ENCODE results near the gene CASK.

The CASK gene

DNA sequence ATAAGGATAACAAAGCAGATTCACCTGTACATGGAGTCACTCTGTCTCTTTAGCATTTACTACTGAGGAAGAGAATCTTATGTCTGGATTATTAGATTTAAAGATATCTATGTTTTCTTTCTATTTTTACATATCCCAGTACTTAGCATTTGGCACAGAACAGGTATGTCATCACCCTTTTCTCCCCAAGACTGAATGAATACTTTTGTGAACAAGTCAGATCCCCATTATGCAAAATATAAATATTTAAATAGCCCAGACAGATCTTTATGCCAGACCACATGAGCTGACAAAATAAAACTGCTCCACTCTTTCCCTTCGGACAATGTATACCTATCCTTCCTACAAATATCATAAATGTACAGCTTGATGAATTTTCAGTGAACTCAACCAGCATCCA lies 94.5 kb downstream of the CASK start:
- no peak overlapping the region for H3K27ac ChIP-seq (ENCODE audit: low read depth, low read length, severe bottlenecking)
- 100% methylated on average over 1 of the region's 1 CpG; no CpG with 5 or more reads in 1 of the 2 experiments for WGBS, 2 experiments (ENCODE audit: insufficient coverage in 2 of 2)
- H3K9me3 ChIP-seq (ENCODE audit: control insufficient read depth, low read length) = no peaks in the 10 kb centered on the region
- H3K4me1 ChIP-seq (ENCODE audit: control insufficient read depth, insufficient read depth, low read length, poor library complexity, severe bottlenecking) = peaks cover 3% of the 10 kb centered on the region
- no peaks in the 10 kb centered on the region for H3K36me3 ChIP-seq (ENCODE audit: control insufficient read depth, insufficient read depth, low read length)
- no peak overlapping the region for H3K4me3 ChIP-seq (ENCODE audit: extremely low read depth, insufficient read depth, low read length, poor library complexity, severe bottlenecking)

DNA sequence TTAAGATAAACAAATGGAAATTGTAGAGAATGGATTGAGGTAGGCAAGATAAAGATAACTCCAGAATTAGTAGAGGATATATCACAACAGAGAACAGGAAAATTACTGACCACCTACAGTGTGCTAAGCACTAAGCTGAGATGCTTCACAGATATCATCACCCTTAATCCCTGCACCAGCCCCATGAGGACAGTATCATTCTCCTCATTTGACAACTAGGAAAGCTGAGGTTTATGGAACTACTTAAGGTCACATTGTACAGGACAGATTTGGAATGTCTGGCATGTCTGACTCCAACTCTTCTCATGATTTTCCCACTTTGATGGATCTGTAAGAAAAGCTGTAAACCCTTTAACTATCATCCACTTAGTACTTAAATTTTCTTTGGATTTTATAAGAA lies 95.5 kb downstream of the CASK start:
- H3K36me3 ChIP-seq (ENCODE audit: control insufficient read depth, insufficient read depth, low read length) = no peaks in the 10 kb centered on the region
- peaks cover 6% of the 10 kb centered on the region for H3K4me1 ChIP-seq (ENCODE audit: control insufficient read depth, insufficient read depth, low read length, poor library complexity, severe bottlenecking)
- H3K4me3 ChIP-seq (ENCODE audit: extremely low read depth, insufficient read depth, low read length, poor library complexity, severe bottlenecking) = no peak overlapping the region
- no peaks in the 10 kb centered on the region for H3K9me3 ChIP-seq (ENCODE audit: control insufficient read depth, low read length)
- peak overlapping the region; percentile 53 for H3K27ac ChIP-seq (ENCODE audit: low read depth, low read length, severe bottlenecking)

- Histone ChIP-seq H3K36me3 (ENCODE audit: control insufficient read depth, insufficient read depth, low read length) (no peaks in the 10 kb centered on the region), H3K4me1 (ENCODE audit: control insufficient read depth, insufficient read depth, low read length, poor library complexity, severe bottlenecking) (peaks cover 8% of the 10 kb centered on the region), H3K4me3 (ENCODE audit: extremely low read depth, insufficient read depth, low read length, poor library complexity, severe bottlenecking) (no peak overlapping the region), H3K9me3 (ENCODE audit: control insufficient read depth, low read length) (no peaks in the 10 kb centered on the region), H3K27ac (ENCODE audit: low read depth, low read length, severe bottlenecking) (no peak overlapping the region)
- WGBS, 2 experiments (ENCODE audit: insufficient coverage in 2 of 2) = no CpG with 5 or more reads among the region's 2 CpGs
Measured at GRCh38 chrX:41825796-41826195, 97.6 kb downstream of the CASK start.

- no peak overlapping the region for H3K27ac ChIP-seq (ENCODE audit: low read depth, low read length, severe bottlenecking)
- WGBS, 2 experiments (ENCODE audit: insufficient coverage in 2 of 2) = 80 to 100% methylated on average over 1 of the region's 3 CpGs
- H3K4me3 ChIP-seq (ENCODE audit: extremely low read depth, insufficient read depth, low read length, poor library complexity, severe bottlenecking) = no peak overlapping the region
- peaks cover 8% of the 10 kb centered on the region for H3K4me1 ChIP-seq (ENCODE audit: control insufficient read depth, insufficient read depth, low read length, poor library complexity, severe bottlenecking)
- H3K36me3 ChIP-seq (ENCODE audit: control insufficient read depth, insufficient read depth, low read length) = no peaks in the 10 kb centered on the region
- H3K9me3 ChIP-seq (ENCODE audit: control insufficient read depth, low read length) = no peaks in the 10 kb centered on the region
Measured at GRCh38 chrX:41824551-41824950, 98.8 kb downstream of the CASK start.

DNA sequence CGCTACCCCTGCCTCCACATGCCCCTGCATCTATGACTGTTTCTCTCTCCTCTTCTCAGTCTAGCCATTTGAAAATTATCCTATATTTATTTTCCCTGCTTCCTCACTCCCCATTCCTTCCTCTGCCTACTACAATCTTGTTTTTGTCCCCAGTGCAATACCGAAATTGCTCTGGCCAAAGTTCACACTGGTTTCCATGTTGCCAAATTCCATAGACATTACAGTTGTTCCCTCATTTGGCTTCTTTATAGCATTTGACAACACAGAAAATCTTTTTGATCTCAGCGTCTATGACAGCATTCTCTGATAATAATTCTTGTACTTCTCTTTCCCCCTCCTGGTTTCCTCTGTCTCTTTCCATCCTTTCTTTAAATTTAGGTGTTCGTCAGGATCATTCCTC lies 100.0 kb downstream of the CASK start:
- Histone ChIP-seq H3K27ac (ENCODE audit: low read depth, low read length, severe bottlenecking) (no peak overlapping the region), H3K4me1 (ENCODE audit: control insufficient read depth, insufficient read depth, low read length, poor library complexity, severe bottlenecking) (peaks cover 5% of the 10 kb centered on the region), H3K36me3 (ENCODE audit: control insufficient read depth, insufficient read depth, low read length) (no peaks in the 10 kb centered on the region), H3K9me3 (ENCODE audit: control insufficient read depth, low read length) (no peaks in the 10 kb centered on the region), H3K4me3 (ENCODE audit: extremely low read depth, insufficient read depth, low read length, poor library complexity, severe bottlenecking) (no peak overlapping the region)
- 83 to 98% methylated on average over 2 to 4 of the region's 4 CpGs for WGBS, 2 experiments (ENCODE audit: insufficient coverage in 2 of 2)

- H3K27ac ChIP-seq (ENCODE audit: low read depth, low read length, severe bottlenecking) = no peak overlapping the region
- H3K4me3 ChIP-seq (ENCODE audit: extremely low read depth, insufficient read depth, low read length, poor library complexity, severe bottlenecking) = no peak overlapping the region
- no CpG with 5 or more reads among the region's 2 CpGs for WGBS, 2 experiments (ENCODE audit: insufficient coverage in 2 of 2)
- no peaks in the 10 kb centered on the region for H3K9me3 ChIP-seq (ENCODE audit: control insufficient read depth, low read length)
- no peaks in the 10 kb centered on the region for H3K36me3 ChIP-seq (ENCODE audit: control insufficient read depth, insufficient read depth, low read length)
- peaks cover 5% of the 10 kb centered on the region for H3K4me1 ChIP-seq (ENCODE audit: control insufficient read depth, insufficient read depth, low read length, poor library complexity, severe bottlenecking)
Measured at GRCh38 chrX:41822892-41823291, 100.5 kb downstream of the CASK start.

DNA sequence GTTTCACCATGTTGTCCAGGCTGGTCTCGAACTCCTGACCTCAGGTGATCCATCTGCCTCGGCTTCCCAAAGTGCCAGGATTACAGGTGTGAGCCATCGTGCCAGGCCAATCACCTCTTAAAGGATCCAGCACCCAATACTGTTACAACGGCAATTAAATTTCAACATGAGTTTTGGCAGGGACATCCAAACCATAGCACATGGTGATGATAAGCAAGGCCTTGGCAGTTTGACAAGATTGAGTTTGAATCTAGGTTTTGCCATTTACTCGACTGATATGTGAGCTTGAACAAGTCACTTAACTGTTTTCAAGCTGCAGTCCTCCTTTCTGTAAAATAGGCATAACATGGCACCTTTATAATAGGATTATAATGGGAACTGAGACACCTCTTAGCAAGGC lies 115.3 kb downstream of the CASK start:
- Histone ChIP-seq H3K4me3 (ENCODE audit: extremely low read depth, insufficient read depth, low read length, poor library complexity, severe bottlenecking) (no peak overlapping the region), H3K9me3 (ENCODE audit: control insufficient read depth, low read length) (no peaks in the 10 kb centered on the region), H3K4me1 (ENCODE audit: control insufficient read depth, insufficient read depth, low read length, poor library complexity, severe bottlenecking) (no peaks in the 10 kb centered on the region), H3K36me3 (ENCODE audit: control insufficient read depth, insufficient read depth, low read length) (no peaks in the 10 kb centered on the region), H3K27ac (ENCODE audit: low read depth, low read length, severe bottlenecking) (no peak overlapping the region)
- WGBS, 2 experiments (ENCODE audit: insufficient coverage in 2 of 2) = 100% methylated on average over 2 of the region's 5 CpGs; no CpG with 5 or more reads in 1 of the 2 experiments

DNA sequence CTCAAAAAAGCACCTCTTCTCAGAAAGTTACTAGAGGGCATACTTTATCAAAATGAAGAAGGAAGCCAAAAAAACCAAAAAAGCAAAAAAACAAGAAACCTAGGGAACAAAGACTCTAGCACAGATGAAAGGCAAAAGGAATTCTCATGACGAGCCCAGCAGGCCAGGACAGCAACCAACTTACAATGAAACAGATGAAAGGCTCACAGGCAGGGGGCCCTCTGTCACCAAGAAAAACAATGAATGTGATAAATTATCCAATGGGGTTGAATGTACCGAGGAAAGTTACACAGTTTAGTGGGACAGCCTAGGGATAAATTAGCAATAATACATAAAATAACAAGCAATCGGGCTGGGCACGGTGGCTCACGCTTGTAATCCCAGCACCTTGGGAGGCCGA lies 120.4 kb downstream of the CASK start:
- Histone ChIP-seq H3K36me3 (ENCODE audit: control insufficient read depth, insufficient read depth, low read length) (peaks cover 5% of the 10 kb centered on the region), H3K4me1 (ENCODE audit: control insufficient read depth, insufficient read depth, low read length, poor library complexity, severe bottlenecking) (no peaks in the 10 kb centered on the region), H3K9me3 (ENCODE audit: control insufficient read depth, low read length) (no peaks in the 10 kb centered on the region), H3K27ac (ENCODE audit: low read depth, low read length, severe bottlenecking) (no peak overlapping the region), H3K4me3 (ENCODE audit: extremely low read depth, insufficient read depth, low read length, poor library complexity, severe bottlenecking) (no peak overlapping the region)
- 84% methylated on average over 4 of the region's 6 CpGs; no CpG with 5 or more reads in 1 of the 2 experiments for WGBS, 2 experiments (ENCODE audit: insufficient coverage in 2 of 2)

DNA sequence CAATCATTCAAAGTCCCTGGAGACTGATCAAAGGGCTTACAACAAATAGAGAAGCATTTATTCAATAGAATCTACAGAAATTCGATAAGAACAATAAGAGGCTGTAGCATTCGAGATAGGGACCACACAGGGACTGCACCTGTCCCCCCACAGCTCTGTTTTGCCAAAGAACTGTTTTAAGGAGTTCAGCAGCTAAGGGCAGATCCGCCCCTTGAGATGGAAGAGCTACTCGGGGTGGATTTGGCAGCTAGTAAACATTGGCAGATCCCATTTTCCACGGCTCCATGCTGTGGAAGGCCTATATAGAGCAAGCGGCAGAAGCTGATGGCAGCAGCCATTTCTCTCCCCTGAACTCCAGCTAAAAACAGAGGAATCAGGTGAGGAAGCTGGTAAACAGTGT lies 123.7 kb downstream of the CASK start:
- Histone ChIP-seq H3K27ac (ENCODE audit: low read depth, low read length, severe bottlenecking) (no peak overlapping the region), H3K4me1 (ENCODE audit: control insufficient read depth, insufficient read depth, low read length, poor library complexity, severe bottlenecking) (no peaks in the 10 kb centered on the region), H3K36me3 (ENCODE audit: control insufficient read depth, insufficient read depth, low read length) (peaks cover 5% of the 10 kb centered on the region), H3K9me3 (ENCODE audit: control insufficient read depth, low read length) (no peaks in the 10 kb centered on the region), H3K4me3 (ENCODE audit: extremely low read depth, insufficient read depth, low read length, poor library complexity, severe bottlenecking) (no peak overlapping the region)
- WGBS, 2 experiments (ENCODE audit: insufficient coverage in 2 of 2) = 100% methylated on average over 1 to 2 of the region's 6 CpGs

DNA sequence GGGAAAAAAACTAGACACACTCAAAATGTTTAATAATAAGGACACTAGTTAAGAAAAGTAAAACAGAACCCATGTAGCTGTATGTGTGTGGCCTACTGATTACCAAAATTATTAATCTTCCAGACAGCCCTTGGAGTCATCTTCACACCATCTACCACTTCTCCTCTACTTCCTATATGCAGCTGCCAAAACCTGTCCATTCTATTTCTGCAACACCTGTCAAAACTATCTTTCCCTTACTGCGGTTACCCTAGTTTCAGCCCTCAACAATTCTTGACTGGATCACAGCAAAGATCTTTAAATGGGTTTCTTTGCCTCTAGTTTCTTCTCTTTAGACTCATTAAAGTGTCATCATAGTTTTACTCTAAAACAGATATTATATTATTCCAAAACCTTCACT lies 126.8 kb downstream of the CASK start:
- Histone ChIP-seq H3K27ac (ENCODE audit: low read depth, low read length, severe bottlenecking) (no peak overlapping the region), H3K36me3 (ENCODE audit: control insufficient read depth, insufficient read depth, low read length) (peaks cover 5% of the 10 kb centered on the region), H3K4me1 (ENCODE audit: control insufficient read depth, insufficient read depth, low read length, poor library complexity, severe bottlenecking) (no peaks in the 10 kb centered on the region), H3K9me3 (ENCODE audit: control insufficient read depth, low read length) (no peaks in the 10 kb centered on the region), H3K4me3 (ENCODE audit: extremely low read depth, insufficient read depth, low read length, poor library complexity, severe bottlenecking) (no peak overlapping the region)
- WGBS, 2 experiments (ENCODE audit: insufficient coverage in 2 of 2) = 100% methylated on average over 1 of the region's 1 CpG; no CpG with 5 or more reads in 1 of the 2 experiments

GRCh38 chrX:41796046-41796445 lies 127.3 kb downstream of the CASK start:
- H3K27ac ChIP-seq (ENCODE audit: low read depth, low read length, severe bottlenecking) = no peak overlapping the region
- H3K4me3 ChIP-seq (ENCODE audit: extremely low read depth, insufficient read depth, low read length, poor library complexity, severe bottlenecking) = no peak overlapping the region
- WGBS, 2 experiments (ENCODE audit: insufficient coverage in 2 of 2) = no CpG with 5 or more reads among the region's 1 CpG
- no peaks in the 10 kb centered on the region for H3K9me3 ChIP-seq (ENCODE audit: control insufficient read depth, low read length)
- no peaks in the 10 kb centered on the region for H3K4me1 ChIP-seq (ENCODE audit: control insufficient read depth, insufficient read depth, low read length, poor library complexity, severe bottlenecking)
- peaks cover 5% of the 10 kb centered on the region for H3K36me3 ChIP-seq (ENCODE audit: control insufficient read depth, insufficient read depth, low read length)

Measured in mesodermal cell (in vitro differentiated cells).